Measurements from ENCODE around the gene NUDCD3.

The NUDCD3 gene

GRCh38 chr7:44380189-44380830 lies 110.1 kb downstream of the NUDCD3 start:
- DNase-seq = no peak

DNA sequence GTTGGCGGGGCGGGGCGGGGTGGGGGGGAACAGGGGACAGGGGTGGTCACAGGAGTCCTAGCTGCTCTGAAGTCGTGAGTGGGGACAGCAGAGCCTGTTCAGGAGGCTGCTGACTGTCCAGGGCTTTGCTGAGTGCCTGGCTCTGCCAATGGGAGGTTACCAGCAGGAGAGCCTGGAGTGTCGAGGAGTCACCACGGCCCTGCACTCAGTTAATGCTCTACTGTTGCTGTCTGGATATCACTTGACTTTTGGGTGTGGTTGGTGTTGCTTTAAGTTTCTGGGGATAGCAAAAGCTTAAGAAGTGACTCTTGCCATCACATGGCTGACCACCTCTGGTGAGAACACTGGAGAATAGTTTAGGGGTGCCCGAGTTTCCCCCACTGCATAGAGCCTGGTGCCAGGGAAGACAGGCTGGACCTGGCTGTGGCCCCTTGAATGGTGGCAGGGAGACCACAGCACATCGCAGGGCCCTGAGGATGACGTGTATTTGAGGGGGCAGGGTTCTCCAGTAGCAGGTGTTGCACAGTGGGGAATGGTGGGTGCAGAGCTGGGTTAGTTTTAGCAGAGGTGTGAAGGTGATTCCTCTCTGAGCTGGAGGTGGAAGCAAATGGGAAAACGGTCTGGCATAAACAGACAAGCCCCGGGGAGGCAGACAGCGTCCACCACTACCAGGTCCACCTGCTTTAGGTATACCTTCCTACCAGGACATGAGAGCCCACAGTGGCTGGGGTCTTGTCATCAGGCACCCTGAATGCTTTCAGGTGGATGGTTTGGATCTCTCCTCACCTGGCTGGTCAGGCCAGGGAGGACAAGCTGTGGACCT lies 110.9 kb downstream of the NUDCD3 start:
- no peak for DNase-seq

- no peak for DNase-seq
Observed at GRCh38 chr7:44378744-44379143, 111.7 kb downstream of the NUDCD3 start.

DNA sequence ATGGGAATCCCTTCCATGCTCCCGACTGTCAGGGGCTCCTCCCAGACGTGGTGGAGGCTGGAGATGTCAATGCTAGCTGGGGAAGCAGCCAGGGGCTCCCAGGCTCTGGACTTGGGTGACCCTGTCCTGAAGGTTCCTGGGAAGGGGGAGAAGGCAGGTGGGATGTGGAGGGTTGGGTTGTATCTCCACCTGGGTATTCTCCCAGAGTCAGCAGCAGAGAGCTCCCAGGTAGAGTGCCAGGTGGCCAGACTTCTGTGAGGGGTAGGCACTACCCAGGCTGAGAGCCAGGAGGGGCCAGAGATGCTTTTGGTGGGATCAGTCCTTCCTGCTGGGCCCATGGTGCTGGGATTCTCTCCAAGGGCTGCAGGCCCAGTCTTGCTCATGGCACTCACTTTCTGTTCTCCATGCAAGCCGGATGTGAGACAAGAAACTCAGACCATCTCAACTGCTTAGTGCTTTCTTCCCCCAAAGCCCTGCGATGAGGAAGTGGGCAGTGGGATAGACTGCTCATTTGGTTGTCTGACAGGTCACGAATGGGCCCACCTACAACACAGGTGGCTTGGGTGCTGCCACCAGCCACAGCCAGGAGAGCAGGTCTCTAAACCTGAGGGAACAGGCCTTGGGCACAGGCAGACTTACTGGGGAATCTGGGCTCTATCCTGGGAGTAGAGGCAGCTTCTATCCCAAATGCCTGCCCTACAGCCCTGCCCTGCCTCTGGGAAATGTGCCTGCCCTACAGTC lies 112.6 kb downstream of the NUDCD3 start:
- DNase-seq = no peak

DNA sequence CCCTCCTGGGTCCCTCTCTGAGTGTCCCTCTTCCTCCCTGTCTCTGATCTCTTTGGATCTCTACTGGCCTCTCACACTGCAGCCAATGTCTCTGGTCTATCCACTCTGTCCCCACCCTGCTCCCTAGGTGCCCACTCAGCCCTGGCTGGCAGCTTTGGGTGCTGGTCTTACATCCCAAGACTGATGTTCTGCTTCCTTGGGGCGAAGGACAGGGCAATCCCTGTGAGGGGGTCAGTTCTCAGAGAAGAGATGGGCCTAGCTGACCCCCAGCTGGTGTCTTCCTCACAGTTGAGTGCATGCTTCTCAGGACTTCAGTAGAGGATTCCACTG lies 113.4 kb downstream of the NUDCD3 start:
- DNase-seq = no peak

GRCh38 chr7:44376429-44377133 lies 113.9 kb downstream of the NUDCD3 start:
- DNase-seq = no peak

GRCh38 chr7:44375926-44376342 lies 114.5 kb downstream of the NUDCD3 start:
- no peak for DNase-seq

- no peak for DNase-seq
Observed at GRCh38 chr7:44375236-44375699, 115.2 kb downstream of the NUDCD3 start.

- no peak for DNase-seq
Observed at GRCh38 chr7:44374007-44374763, 116.3 kb downstream of the NUDCD3 start.

GRCh38 chr7:44373418-44373740 lies 117.1 kb downstream of the NUDCD3 start:
- DNase-seq = no peak

DNA sequence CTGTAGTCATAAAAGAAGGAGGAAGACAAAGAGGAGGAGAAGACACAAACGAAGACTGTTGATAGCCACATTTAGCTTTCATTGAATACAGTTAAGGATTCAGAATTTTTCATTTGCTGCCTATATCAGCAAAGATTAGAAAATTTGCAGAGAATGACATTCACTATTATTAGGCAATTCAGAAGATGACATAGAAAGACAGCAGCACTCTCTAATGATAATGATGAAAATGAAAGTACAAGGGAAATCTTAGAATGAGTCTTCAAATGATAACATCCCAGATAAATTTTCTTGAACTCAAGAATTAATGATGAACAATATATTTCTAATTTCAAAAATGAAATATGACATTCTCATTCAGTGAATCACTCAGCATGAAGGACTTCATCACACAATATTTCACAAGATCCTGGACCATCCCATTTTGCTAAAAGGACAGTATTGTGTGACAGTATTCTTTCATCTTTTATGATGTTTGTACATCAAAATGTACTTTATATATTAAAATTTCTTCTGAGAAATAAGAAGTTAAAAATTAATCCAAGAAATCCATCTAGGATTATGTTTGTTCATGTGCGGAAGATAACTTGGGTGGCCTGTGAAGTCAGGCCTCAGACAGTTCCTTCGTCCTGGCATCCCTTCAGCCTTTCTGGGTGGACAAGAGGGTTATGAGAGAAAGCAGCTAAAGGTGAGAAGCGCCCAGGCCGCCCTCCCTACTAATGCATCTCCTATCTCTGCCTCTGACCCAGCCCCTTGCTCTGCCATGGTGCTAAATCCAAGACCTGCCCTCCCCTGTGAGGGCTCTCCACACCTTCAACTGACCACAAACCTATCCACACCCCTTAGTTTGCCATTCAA lies 117.7 kb downstream of the NUDCD3 start:
- no peak for DNase-seq

DNA sequence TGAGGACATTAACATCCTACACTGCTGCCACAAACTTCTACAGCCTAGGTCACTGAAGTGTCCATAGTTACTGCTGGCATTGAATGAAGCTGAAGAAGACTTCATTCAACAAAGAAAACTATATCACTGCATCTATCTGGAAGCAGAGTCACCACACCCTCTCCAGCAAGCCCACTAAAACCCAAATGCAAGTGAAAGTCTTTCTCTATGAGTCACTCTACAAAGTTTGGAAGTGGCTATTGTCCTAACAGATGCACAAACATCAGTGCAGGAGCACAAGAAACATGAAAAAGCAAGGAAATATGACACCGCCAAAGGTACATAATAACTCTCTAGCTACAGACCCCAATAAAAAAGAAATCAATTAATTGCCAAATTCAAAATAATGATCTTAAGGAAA lies 121.6 kb downstream of the NUDCD3 start:
- DNase-seq = no peak

DNA sequence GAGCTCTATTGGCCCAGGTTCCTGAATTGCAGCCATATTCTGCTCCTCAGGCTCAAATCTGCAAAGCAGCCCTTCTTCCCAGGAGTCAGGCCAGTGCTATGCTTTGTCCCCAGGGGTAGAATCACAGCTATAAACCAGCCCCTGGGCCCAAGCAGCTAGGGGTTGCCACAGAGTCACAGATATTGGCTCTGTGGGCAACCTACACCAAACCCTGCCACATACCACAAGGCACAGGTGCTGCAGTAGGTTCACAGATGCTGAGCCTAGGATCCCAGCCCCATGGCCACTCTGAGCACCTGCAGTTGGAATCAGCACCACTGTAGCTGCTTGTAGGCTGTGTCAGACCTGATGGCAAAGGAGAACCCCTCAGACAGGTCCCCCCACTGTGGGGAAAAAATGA lies 122.0 kb downstream of the NUDCD3 start:
- no peak for DNase-seq

DNA sequence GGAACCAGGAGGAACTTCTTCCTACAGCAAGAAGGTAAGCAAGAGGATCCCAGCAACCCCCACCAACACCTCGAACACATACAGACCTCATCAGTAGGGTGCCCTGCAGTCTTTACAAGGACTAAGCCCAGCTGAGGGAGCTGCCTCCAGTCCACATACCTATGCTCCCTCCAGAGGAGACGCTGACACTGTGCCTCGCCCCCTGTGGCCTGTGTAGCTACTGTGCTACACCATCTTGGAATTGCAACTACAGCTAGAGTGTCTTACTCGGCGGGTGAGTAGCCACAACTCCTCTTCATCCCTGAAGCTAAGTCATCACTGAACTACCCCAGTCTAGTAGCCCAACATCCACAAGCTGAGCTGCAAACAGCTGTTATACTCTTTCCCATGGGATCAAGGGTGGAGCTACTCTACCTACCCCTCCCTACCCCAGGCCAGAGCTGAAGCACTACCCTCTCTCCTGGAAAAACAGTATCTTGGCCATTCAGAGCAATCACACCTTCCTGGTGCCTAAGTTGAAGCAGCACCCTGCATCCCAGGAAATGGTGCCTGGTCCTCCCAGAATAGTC lies 122.9 kb downstream of the NUDCD3 start:
- no peak for DNase-seq

DNA sequence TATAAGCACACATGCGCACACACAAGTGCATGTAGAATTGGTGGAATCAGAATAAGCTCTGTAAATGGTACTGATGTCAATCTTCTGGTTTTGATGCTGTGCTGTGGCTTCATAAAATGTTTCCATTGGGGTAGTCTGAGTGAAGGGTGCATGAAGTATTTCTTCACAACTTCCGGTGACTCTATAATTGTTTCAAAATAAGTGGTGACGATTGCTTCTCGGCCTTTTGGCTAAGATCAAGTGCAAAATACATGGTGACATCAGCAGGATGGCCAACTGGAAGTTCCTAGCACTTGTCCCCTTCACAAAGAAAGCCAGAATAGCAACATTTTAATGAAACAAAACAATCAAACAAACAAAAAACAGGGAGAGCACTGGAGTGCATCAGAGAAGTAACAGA lies 123.5 kb downstream of the NUDCD3 start:
- DNase-seq = no peak

DNA sequence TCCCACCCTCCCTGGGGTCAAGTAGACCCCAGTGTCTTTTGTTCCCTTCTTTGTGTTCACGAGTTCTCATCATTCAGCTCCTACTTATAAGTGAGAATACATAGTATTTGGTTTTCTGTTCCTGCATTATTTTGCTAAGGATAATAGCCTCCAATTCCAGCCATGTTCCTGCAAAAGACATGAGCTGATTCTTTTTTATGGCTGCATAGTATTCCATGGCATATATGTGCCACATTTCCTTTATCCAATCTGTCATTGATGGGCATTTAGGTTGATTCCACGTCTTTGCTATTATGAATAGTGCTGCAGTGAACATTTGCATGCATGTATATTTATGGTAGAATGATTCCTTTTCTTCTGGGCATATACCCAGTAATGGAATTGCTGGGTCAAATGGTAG lies 136.8 kb downstream of the NUDCD3 start:
- DNase-seq = no peak

- no peak for DNase-seq
Observed at GRCh38 chr7:44348851-44349781, 141.3 kb downstream of the NUDCD3 start.

DNA sequence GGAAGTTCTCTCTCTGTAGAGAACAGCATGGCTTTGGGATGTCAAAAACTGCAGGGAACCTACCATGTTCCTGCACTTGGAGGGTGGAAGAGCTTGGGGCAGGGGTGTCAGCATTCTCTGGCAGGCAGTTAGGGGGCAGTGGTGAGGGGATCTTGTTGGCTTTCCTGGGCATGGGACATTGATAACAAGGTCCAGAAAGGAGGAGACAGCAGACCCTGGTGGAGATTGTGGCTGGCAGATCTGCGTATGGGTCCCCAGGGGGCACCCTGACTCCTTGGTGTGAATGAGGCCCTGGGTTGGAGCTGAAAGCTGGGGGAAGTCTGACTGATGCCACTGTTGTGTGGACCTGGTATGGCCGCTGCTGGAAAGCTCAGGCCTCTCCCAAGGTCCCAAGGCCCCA lies 142.2 kb downstream of the NUDCD3 start:
- no peak for DNase-seq

GRCh38 chr7:44347546-44348114 lies 142.8 kb downstream of the NUDCD3 start:
- DNase-seq = no peak

DNA sequence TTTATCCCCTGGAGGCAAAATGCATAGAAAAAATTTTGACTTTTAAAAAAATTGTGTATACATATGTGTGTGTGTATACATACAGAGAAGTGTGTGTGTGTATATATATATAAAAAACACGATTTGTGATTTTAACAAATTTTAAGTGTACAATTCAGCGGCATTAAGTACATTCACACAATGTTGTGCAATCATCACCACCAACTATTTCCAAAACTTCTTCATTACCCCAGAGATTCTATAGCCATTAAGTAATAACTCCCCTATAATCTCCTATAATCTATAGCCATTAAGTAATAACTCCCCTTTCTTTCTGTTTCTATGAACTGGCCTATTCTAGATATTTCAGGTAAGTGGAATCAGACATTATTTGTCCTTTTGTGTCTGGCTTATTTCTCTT lies 144.4 kb downstream of the NUDCD3 start:
- no peak for DNase-seq

Measured in stimulated activated CD4-positive, alpha-beta T cell treated with anti-CD3 and anti-CD28 coated beads, Interleukin-2, amount 100 ng/mL, for 24 hours (primary cell).